ENCODE results near the gene ART3. TPM values are rescaled to one million over a fixed set of nuclear protein-coding genes. Genes with fewer than 3 reads are reported as not detected.

ART3 gene
- total RNA-seq, 4 donors from 2014 or later: 0.68 to 4.4 TPM; not detected in 2

DNA sequence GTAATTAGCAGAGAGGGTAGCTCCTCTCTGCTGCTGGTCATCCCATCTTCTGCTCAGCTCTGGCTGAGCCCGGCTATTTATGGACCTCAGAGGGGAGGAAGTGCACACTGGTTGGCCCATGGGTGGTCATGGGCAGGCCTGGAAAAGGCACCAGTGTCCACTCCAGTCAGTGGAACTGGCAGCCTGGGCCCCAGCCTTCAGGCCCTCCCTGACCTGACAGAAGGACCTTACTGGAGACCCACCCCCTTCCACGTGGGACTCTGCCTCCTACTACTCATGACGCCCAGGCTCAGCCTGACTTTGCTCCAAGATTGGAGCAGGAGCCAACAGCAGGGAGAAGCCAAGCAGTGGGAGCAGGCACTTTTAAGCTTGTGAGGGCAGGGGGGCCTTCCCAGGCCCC is 8.0 kb upstream of the ART3 start:
- Histone ChIP-seq H3K9me3 (no peaks in the 10 kb centered on the region), H3K4me1 (no peaks in the 10 kb centered on the region), H3K27ac (no peak overlapping the region), H3K27me3 (no peaks in the 10 kb centered on the region), H3K4me3 (no peak overlapping the region), H3K36me3 (no peaks in the 10 kb centered on the region)
- WGBS, 2 donors (ENCODE audit: low coverage in 1 of 2): 70% methylated on average over 2 of the region's 3 CpGs; no CpG with 5 or more reads in 1 of the 2 donors
- DNase-seq: no peak
- TF ChIP-seq POLR2A (IDR thresholded peaks at IDR 0.05) (no peak), EP300 (IDR thresholded peaks at IDR 0.05; ENCODE audit: low read depth) (no peak), POLR2AphosphoS5 (IDR thresholded peaks at IDR 0.05) (no peak)
- TF ChIP-seq, protein P1, sequence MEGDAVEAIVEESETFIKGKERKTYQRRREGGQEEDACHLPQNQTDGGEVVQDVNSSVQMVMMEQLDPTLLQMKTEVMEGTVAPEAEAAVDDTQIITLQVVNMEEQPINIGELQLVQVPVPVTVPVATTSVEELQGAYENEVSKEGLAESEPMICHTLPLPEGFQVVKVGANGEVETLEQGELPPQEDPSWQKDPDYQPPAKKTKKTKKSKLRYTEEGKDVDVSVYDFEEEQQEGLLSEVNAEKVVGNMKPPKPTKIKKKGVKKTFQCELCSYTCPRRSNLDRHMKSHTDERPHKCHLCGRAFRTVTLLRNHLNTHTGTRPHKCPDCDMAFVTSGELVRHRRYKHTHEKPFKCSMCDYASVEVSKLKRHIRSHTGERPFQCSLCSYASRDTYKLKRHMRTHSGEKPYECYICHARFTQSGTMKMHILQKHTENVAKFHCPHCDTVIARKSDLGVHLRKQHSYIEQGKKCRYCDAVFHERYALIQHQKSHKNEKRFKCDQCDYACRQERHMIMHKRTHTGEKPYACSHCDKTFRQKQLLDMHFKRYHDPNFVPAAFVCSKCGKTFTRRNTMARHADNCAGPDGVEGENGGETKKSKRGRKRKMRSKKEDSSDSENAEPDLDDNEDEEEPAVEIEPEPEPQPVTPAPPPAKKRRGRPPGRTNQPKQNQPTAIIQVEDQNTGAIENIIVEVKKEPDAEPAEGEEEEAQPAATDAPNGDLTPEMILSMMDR (IDR thresholded peaks at IDR 0.05): no peak
- in situ Hi-C loops (cut with MboI; ENCODE audit: low pct_ligation_motif_present in 1 of 4, low pct_unique_long_range_greater_than_20kb in 1 of 4, low sequenced_read_pairs in 3 of 4) (loop anchor here (5.0 to 10.0 kb wide), 4 partner anchors 64 to 172 kb away; partner anchors contain the start of gene SDAD1 (in 1 of the 4)), intact Hi-C loops (cut with DNase I; ENCODE audit: low total_unique reads) (no loop called here)

- Histone ChIP-seq H3K9me3 (no peaks in the 10 kb centered on the region), H3K4me3 (no peak overlapping the region), H3K27ac (no peak overlapping the region), H3K36me3 (no peaks in the 10 kb centered on the region), H3K27me3 (no peaks in the 10 kb centered on the region), H3K4me1 (no peaks in the 10 kb centered on the region)
- WGBS, 2 donors (ENCODE audit: low coverage in 1 of 2): 0 to 1% methylated on average over 2 of the region's 2 CpGs
- no peak for TF ChIP-seq EP300 (IDR thresholded peaks at IDR 0.05; ENCODE audit: low read depth)
- TF ChIP-seq, protein P1 (IDR thresholded peaks at IDR 0.05): peak; percentile 75 to 88 (median 77)
- no peak for TF ChIP-seq POLR2AphosphoS5 (IDR thresholded peaks at IDR 0.05)
- TF ChIP-seq POLR2A (IDR thresholded peaks at IDR 0.05): no peak
- in situ Hi-C loops (cut with MboI; ENCODE audit: low pct_ligation_motif_present in 1 of 4, low pct_unique_long_range_greater_than_20kb in 1 of 4, low sequenced_read_pairs in 3 of 4) (loop anchor here (5.0 to 10.0 kb wide), 4 partner anchors 65 to 173 kb away; partner anchors contain the start of gene SDAD1 (in 1 of the 4)), intact Hi-C loops (cut with DNase I; ENCODE audit: low total_unique reads) (no loop called here)
- peak; percentile 81 for DNase-seq
Measured at GRCh38 chr4:76067652-76068286, 6.7 kb upstream of the ART3 start.

DNA sequence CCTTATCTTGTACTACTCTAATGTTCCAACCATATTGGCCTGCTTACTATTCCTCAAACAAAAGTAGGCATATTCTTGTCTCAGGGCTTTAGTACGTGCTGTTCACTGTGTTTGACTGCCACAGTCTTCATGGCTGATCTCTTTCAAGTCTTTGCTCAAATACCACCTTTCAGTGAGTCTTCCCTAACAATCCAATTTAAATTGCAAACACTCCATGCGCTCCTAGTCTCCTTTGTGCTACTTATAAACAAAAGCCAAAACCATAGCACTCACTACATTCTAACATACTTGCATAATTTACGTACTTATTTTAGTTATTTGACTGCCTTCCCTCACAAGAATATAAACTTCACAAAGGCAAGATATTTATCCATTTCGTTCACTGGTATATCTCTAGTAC is 1.7 kb upstream of the ART3 start:
- H3K36me3 ChIP-seq: no peaks in the 10 kb centered on the region
- 86 to 88% methylated on average over 4 of the region's 4 CpGs for WGBS, 2 donors (ENCODE audit: low coverage in 1 of 2)
- no peak overlapping the region for H3K4me3 ChIP-seq
- no peaks in the 10 kb centered on the region for H3K27me3 ChIP-seq
- no peaks in the 10 kb centered on the region for H3K4me1 ChIP-seq
- no peaks in the 10 kb centered on the region for H3K9me3 ChIP-seq
- H3K27ac ChIP-seq: no peak overlapping the region
- DNase-seq: no peak
- in situ Hi-C loops (cut with MboI; ENCODE audit: low pct_ligation_motif_present in 1 of 4, low pct_unique_long_range_greater_than_20kb in 1 of 4, low sequenced_read_pairs in 3 of 4): no loop called here
- intact Hi-C loops (cut with DNase I; ENCODE audit: low total_unique reads): loop anchor here (5.0 kb wide), 1 partner anchor 75 kb away; no protein-coding TSS in a partner anchor
- TF ChIP-seq EP300 (IDR thresholded peaks at IDR 0.05; ENCODE audit: low read depth) (no peak), POLR2AphosphoS5 (IDR thresholded peaks at IDR 0.05) (no peak)
- TF ChIP-seq, protein P1 (IDR thresholded peaks at IDR 0.05): no peak

- no peak for TF ChIP-seq POLR2AphosphoS5 (IDR thresholded peaks at IDR 0.05)
- no peak for TF ChIP-seq POLR2A (IDR thresholded peaks at IDR 0.05)
- TF ChIP-seq EP300 (IDR thresholded peaks at IDR 0.05; ENCODE audit: low read depth): no peak
- TF ChIP-seq, protein P1 (IDR thresholded peaks at IDR 0.05): no peak
- no peaks in the 10 kb centered on the region for H3K36me3 ChIP-seq
- H3K4me3 ChIP-seq: no peak overlapping the region
- DNase-seq: no peak
- in situ Hi-C loops (cut with MboI; ENCODE audit: low pct_ligation_motif_present in 1 of 4, low pct_unique_long_range_greater_than_20kb in 1 of 4, low sequenced_read_pairs in 3 of 4): loop anchor here in 1 of 4 donors (25.0 kb wide), 1 partner anchor 188 kb away; no protein-coding TSS in a partner anchor
- no peaks in the 10 kb centered on the region for H3K4me1 ChIP-seq
- no peaks in the 10 kb centered on the region for H3K9me3 ChIP-seq
- WGBS, 2 donors (ENCODE audit: low coverage in 1 of 2): 59 to 69% methylated on average over 4 of the region's 4 CpGs
- H3K27me3 ChIP-seq: no peaks in the 10 kb centered on the region
- H3K27ac ChIP-seq: peak overlapping the region in 1 of 4 donors; percentile 34
- intact Hi-C loops (cut with DNase I; ENCODE audit: low total_unique reads): loop anchor here (5.0 kb wide), 1 partner anchor 78 kb away; no protein-coding TSS in a partner anchor
Measured at GRCh38 chr4:76074993-76075600, 588 bp downstream of the ART3 start.
